Right lobe of liver (tissue), 4 donors: Measurements from ENCODE around the gene LSMEM2.

Experiments
- CTCF ChIP-seq, 4 donors: fragments of 200-600 bp in 3 of 4; fragments of 450-650 bp in 1 of 4; IDR thresholded peaks; one replicate each; pipeline versions ENCODE4 v1.5.1 to v1.8.0; 2016 to 2022; ENCODE audit warnings: antibody characterized with exemption in 4 of 4, mild to moderate bottlenecking in 2 of 4
- POLR2A ChIP-seq: fragments of 450-650 bp; IDR thresholded peaks from one replicate; pipeline ENCODE4 v1.6.1; 2017; ENCODE audit warnings: antibody characterized with exemption, mild to moderate bottlenecking
- donor health status: DM: no; HTN: no; CAD: no.
- donor health status: DM: no; HTN: no; CAD: no.
- donor health status: DM: no; HTN: yes; CAD: no.

DNA sequence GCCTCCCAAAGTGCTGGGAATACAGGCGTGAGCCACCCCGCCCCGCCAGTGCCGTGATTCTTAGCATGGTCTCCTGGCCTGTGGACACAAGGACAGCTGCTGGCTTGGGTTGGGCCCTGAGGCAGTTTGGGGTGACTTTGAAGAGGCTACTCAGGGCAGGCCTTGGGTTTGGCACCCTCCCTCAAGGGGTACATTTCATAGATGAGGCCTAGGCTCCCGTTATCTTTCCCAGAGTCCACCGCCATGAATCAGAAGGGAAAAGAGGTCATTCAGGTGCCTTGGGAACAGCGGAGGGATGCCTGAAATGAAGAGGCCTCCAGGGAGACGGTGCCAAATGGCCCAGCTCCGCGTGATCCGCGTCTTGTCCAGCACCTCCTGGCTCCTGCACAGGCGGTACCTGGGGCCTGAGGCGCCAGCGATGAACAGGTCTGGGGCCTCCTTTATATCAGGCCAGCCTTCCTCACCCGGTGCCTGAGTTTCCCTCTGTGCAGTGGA lies 33.6 kb upstream of the LSMEM2 start:
- TF ChIP-seq CTCF (IDR thresholded peaks at IDR 0.05) (no peak), POLR2A (no peak)
